GM20000 (cell line): ENCODE data around the gene WWP2.

Experiments
- DNase-seq: peaks from one replicate; pipeline ENCODE4 v3.0.0; 2012; ENCODE audit warnings: low spot score
- TF ChIP-seq, protein P1 (sequence below): IDR thresholded peaks from 2 replicates; pipeline ENCODE4 v1.5.1; 2012; ENCODE audit warnings: mild to moderate bottlenecking, control low read depth; ENCODE audit errors: extremely low read depth, missing control alignments

The WWP2 gene

DNA sequence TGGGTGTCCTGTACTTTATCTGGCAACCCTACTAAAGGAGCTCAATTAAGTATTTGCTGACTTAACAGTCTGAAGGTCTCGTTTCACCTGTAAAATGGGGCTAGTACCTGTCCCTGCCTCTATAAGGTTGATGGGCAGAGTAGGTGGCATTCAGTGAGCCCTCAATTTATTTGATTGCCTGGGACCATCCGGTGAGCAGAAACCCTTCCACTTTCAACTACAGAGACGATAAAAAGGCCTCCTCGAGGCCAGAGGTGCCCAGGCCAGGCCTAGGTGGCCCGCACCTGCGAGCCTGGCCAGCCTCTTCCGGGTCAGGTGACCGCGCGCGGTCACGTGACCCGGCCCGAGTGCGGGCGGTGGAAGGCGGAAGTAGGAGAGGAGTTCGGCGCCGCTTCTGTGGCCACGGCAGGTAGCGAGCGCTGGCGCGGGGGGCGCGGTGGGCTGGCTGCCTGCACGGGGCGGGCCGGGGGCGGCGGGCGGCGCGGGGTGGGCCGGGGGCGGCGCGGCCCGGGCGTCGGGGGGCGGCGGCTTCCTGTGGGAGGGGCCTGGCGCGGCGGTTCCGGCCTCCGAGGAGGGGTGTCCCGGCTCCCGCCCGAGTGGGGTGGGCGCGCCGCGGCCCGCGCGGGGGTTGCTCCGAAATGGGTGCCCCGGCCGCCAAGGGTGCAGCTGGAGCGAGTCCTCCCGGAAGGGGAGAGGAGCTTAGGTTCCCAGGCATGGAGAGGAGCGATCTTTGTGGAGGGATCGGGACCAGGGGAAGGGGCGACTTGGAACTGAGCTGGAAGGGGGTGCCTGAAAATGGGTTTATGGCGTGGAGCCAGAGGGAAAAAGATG, at the start of gene WWP2:
TSS of gene WWP2 (plus strand) at position 350 of the 831 bp plus-strand sequence. CDS start 24,679 bp downstream, outside the sequence.
- TF ChIP-seq, protein P1, sequence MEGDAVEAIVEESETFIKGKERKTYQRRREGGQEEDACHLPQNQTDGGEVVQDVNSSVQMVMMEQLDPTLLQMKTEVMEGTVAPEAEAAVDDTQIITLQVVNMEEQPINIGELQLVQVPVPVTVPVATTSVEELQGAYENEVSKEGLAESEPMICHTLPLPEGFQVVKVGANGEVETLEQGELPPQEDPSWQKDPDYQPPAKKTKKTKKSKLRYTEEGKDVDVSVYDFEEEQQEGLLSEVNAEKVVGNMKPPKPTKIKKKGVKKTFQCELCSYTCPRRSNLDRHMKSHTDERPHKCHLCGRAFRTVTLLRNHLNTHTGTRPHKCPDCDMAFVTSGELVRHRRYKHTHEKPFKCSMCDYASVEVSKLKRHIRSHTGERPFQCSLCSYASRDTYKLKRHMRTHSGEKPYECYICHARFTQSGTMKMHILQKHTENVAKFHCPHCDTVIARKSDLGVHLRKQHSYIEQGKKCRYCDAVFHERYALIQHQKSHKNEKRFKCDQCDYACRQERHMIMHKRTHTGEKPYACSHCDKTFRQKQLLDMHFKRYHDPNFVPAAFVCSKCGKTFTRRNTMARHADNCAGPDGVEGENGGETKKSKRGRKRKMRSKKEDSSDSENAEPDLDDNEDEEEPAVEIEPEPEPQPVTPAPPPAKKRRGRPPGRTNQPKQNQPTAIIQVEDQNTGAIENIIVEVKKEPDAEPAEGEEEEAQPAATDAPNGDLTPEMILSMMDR, result no peak
- DNase-seq, result peak; percentile 91

GRCh38 chr16:69712914-69713581, 49.1 kb upstream of the WWP2 start:
- no peak for DNase-seq
- TF ChIP-seq, protein P1, result no peak

DNA sequence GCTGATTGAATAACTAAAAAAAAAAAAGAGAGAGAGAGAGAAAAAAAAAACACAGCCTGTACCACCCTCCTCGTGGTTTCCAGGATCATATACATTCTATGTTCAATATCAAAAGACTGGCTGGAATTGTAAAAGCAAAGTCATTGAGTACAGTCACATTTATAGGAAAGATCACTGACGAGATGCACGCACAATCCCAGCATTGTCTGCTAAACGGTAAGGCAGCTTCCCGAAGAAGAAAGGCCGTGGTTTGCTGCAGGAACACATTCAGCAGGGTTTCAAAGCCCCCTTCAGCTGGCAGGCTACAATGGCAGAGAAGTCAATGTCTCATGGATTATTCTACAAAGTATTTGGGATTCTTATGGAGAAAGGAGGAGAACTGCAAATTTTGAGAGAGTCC, 45.1 kb upstream of the WWP2 start:
- DNase-seq, result no peak
- TF ChIP-seq, protein P1, result no peak

GRCh38 chr16:69718111-69718764, 43.9 kb upstream of the WWP2 start:
- TF ChIP-seq, protein P1, result no peak
- DNase-seq, result no peak

DNA sequence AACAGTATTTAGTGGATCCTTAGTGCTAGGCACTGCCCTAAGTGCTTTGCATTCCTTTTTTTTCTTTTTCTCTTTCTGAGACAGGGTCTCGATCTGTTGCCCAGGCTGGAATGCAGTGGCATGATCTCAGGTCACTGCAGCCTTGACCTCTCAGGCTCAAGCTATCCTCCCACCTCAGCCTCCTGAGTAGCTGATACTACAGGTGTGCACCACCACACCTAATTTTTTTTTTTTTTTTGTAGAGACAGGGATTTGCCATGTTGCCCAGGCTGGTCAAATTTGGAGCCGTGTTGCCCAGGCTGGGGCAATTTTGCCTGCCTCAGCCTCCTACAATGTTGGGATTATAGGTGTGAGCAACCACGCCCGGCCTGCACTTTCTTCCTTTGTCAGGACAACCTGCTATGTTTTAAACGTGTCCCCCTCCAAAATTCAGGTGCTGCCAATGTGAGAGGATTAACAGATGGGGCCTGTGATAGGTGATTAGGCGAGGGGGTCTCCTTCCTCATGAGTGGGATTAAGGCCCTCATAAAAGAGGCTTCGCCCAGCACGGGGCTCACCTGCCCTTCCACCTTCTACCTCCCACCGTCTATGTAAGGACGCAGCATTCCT, 41.2 kb upstream of the WWP2 start:
- TF ChIP-seq, protein P1, result no peak
- no peak for DNase-seq

DNA sequence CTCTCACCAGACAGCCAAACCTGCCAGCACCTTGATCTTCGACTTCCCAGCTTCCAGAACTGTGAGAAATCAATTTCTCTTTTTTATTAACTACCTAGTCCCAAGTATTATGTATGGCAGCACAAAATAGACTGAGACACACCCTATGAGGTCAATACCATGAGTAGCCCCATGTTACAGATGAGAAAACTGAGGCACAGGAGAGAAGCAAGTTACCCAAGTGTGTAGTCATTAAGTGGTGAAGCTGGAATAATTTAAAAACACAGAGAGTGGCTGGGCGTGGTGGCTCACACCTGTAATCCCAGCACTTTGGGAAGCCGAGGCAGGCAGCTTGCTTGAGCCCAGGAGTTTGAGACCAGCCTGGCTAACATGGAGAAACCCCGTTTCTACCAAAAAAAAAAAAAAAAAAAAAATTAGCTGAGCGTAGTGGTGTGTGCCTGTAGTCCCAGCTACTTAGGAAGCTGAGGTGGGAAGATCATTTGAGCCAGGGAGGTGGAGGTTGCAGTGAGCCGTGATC, 40.6 kb upstream of the WWP2 start:
- TF ChIP-seq, protein P1, result no peak
- DNase-seq, result no peak
